ENCODE measurements around the gene UGT2B28. TPM values are rescaled to one million over a fixed set of nuclear protein-coding genes. Genes with fewer than 3 reads are reported as not detected.

The UGT2B28 gene
- 0.05 TPM in 1 of 5 replicates, not detected in the others for total RNA-seq (2022; extraction: Qiagen RNA extraction)

GRCh38 chr4:69280081-69280480 lies at the start of gene UGT2B28:
Gene UGT2B28 (plus strand): TSS chr4:69280475. CDS start chr4:69280501, 26 bp downstream.

Other genes starting within 250 kb of the UGT2B28 start
- 0.18 to 0.53 TPM (median 0.28 TPM) in 5 replicates for gene UGT2B7, start 184.0 kb upstream of the UGT2B28 start, total RNA-seq (2022; extraction: Qiagen RNA extraction)
- 0.04 to 0.11 TPM (median 0.07 TPM) in 4 of 5 replicates, not detected in the other for gene UGT2B11, start 65.7 kb upstream of the UGT2B28 start, total RNA-seq (2022; extraction: Qiagen RNA extraction)
- not detected in 5 replicates for gene UGT2B4, start 215.4 kb downstream of the UGT2B28 start, total RNA-seq (2022; extraction: Qiagen RNA extraction)

Data from A549 treated with dexamethasone at 1 μM for 4 hours (cell line).